ENCODE results near the gene TEX38.

GRCh38 chr1:46676531-46676930 is 4.9 kb downstream of the TEX38 start:
- no peak for TF ChIP-seq CTCF (conservative IDR thresholded peaks at IDR 0.05)
- TF ChIP-seq ZFX (IDR thresholded peaks at IDR 0.05) = no peak

Measured in C4-2B (cell line).